GM13976 (cell line): ENCODE measurements around the gene NGF.

Experiments used
- DNase-seq: peaks from one replicate; pipeline ENCODE4 v3.0.0; 2012; ENCODE audit warnings: low spot score
- CTCF ChIP-seq: IDR thresholded peaks from 2 replicates; pipeline ENCODE4 v1.5.1; 2012; ENCODE audit warnings: borderline replicate concordance, mild to moderate bottlenecking; ENCODE audit not compliant: insufficient read depth; ENCODE audit errors: extremely low read depth, missing control alignments, control extremely low read depth
- in situ Hi-C: fragments of 300-500 bp; cut with MboI; formaldehyde crosslinking; loops from one replicate; pipeline ENCODE4 v1.12.0; 2022; ENCODE audit warnings: low sequenced_read_pairs, mixed read lengths, inconsistent platforms; ENCODE audit not compliant: unreplicated experiment

NGF gene

GRCh38 chr1:115280064-115280463 is 58.0 kb downstream of the NGF start:
- in situ Hi-C loops, result loop anchor here (25.0 kb wide), 1 partner anchor 182 kb away; no protein-coding TSS in a partner anchor
- no peak for DNase-seq
- no peak for TF ChIP-seq CTCF

DNA sequence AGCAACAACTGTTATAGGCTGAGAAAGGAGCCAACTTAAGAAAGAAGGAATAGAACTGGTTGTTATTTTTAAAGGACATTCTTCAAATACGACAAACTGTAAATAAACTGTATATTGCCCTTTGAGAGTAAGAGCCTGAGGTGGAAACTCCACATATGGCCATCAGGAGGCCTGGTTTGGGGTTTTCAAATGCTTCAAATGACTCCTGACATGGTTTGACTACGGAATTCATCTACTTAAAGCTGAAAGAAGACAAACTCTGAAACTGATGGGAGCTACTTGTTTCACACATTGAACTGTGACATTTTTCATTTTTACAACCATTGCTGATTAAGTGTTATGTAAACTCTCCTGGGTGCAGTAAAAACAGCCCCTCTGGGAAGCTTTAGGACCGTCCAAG is 59.8 kb downstream of the NGF start:
- TF ChIP-seq CTCF, result no peak
- DNase-seq, result no peak
- in situ Hi-C loops, result loop anchor here (25.0 kb wide), 1 partner anchor 184 kb away; no protein-coding TSS in a partner anchor

DNA sequence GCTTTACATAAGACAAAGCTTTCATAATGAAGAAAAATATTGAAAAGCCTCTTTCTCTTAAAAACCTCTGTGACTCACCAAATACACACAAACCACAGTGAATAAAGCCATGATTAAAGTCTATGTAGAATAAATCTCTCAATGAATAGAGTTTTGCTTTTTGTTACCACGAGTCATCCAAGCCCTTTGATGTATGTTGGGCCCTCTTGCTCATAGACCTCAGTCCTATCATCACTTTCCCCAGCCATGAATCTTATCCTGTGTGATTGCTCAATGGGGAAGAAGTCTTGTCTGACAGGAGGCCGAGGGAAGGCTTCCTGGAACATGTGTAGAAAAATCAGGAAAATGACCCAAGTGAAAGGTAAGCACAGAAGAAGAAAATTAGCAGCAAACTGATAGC is 60.8 kb downstream of the NGF start:
- no peak for TF ChIP-seq CTCF
- in situ Hi-C loops, result loop anchor here (25.0 kb wide), 1 partner anchor 185 kb away; no protein-coding TSS in a partner anchor
- DNase-seq, result no peak

- TF ChIP-seq CTCF, result peak; percentile 24
- in situ Hi-C loops, result loop anchor here (25.0 kb wide), 1 partner anchor 187 kb away; no protein-coding TSS in a partner anchor
- no peak for DNase-seq
Measured at GRCh38 chr1:115275216-115275615, 62.8 kb downstream of the NGF start.

GRCh38 chr1:115274467-115274866 is 63.6 kb downstream of the NGF start:
- DNase-seq, result no peak
- no peak for TF ChIP-seq CTCF
- in situ Hi-C loops, result no loop called here

DNA sequence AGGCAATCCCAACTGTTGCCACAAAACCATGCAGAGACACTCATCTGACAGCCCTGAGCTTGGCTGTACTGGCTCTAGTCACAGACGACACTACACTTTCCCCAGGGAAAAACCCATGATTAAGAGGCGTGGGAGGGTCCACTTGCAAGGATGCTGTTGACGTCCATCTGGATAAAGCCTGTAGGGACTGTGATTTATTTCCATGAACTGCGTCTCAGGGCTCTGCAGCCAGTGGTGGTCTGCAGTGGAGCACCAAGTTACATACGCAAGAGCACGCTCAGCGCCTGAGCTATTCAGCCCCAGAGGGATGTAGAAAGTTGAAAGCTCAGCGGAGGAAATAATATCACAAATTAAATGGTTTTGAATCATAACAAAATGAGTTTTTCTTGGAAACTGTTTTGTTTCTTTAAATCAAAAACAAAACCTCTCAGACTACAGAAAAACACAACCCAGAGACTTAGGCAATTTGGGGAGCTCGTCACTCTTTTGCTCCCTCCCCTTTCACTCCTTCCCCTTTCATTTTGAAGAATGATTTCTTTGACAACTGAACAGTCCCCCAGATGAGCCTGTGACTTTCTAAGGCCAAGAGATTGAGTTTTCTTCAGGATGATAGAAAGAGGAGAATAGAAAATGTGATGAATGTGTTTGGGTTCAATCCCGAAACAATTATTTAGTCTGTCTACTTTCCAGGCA is 71.2 kb downstream of the NGF start:
- in situ Hi-C loops, result no loop called here
- no peak for DNase-seq
- no peak for TF ChIP-seq CTCF
